ENCODE data around the gene ANKRD6. TPM values are rescaled to one million over a fixed set of nuclear protein-coding genes. Genes with fewer than 3 reads are reported as not detected.

Gene ANKRD6
- total RNA-seq, 1 experiment from 2014 or later, result 2.4 TPM

DNA sequence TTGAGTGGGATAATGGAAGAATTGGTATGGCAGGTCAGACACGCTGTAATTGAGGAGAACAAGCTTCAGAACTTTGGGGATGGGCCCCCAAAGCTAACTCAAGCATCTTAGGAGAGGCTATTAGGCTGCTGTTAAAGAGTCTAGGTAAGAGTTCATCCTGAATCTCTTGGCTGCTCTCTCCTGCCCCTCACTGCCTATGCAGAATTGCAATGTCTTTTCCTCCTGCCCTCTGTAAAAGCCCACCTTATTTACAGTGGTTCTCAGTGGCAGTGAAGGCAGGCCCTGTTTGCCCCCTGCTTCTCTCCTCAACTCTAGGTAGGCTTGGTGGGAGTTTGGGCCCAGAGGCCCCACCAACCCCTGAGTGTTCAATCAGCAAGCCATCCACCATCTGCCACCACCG lies 150.6 kb downstream of the ANKRD6 start:
- BruUV-seq (replicated peaks), result no TSS peak
- no peak for DNase-seq (ENCODE audit: low read depth, low spot score)
- ChIA-PET CTCF (no interaction called here), POLR2A (no interaction called here)
- TF ChIP-seq SIN3A (IDR thresholded peaks at IDR 0.05; ENCODE audit: borderline replicate concordance, insufficient read depth, low read depth, low read length) (no peak), POLR2AphosphoS5 (IDR thresholded peaks at IDR 0.05; ENCODE audit: low read depth, low read length) (no peak), TCF7L2 (IDR thresholded peaks at IDR 0.05; ENCODE audit: low read depth, low read length) (no peak)
- TF ChIP-seq, protein P1, sequence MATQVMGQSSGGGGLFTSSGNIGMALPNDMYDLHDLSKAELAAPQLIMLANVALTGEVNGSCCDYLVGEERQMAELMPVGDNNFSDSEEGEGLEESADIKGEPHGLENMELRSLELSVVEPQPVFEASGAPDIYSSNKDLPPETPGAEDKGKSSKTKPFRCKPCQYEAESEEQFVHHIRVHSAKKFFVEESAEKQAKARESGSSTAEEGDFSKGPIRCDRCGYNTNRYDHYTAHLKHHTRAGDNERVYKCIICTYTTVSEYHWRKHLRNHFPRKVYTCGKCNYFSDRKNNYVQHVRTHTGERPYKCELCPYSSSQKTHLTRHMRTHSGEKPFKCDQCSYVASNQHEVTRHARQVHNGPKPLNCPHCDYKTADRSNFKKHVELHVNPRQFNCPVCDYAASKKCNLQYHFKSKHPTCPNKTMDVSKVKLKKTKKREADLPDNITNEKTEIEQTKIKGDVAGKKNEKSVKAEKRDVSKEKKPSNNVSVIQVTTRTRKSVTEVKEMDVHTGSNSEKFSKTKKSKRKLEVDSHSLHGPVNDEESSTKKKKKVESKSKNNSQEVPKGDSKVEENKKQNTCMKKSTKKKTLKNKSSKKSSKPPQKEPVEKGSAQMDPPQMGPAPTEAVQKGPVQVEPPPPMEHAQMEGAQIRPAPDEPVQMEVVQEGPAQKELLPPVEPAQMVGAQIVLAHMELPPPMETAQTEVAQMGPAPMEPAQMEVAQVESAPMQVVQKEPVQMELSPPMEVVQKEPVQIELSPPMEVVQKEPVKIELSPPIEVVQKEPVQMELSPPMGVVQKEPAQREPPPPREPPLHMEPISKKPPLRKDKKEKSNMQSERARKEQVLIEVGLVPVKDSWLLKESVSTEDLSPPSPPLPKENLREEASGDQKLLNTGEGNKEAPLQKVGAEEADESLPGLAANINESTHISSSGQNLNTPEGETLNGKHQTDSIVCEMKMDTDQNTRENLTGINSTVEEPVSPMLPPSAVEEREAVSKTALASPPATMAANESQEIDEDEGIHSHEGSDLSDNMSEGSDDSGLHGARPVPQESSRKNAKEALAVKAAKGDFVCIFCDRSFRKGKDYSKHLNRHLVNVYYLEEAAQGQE (IDR thresholded peaks at IDR 0.05; ENCODE audit: insufficient read depth in 1 of 2, low read depth in 2 of 2, low read length in 1 of 2), result no peak
- TF ChIP-seq, protein P2, sequence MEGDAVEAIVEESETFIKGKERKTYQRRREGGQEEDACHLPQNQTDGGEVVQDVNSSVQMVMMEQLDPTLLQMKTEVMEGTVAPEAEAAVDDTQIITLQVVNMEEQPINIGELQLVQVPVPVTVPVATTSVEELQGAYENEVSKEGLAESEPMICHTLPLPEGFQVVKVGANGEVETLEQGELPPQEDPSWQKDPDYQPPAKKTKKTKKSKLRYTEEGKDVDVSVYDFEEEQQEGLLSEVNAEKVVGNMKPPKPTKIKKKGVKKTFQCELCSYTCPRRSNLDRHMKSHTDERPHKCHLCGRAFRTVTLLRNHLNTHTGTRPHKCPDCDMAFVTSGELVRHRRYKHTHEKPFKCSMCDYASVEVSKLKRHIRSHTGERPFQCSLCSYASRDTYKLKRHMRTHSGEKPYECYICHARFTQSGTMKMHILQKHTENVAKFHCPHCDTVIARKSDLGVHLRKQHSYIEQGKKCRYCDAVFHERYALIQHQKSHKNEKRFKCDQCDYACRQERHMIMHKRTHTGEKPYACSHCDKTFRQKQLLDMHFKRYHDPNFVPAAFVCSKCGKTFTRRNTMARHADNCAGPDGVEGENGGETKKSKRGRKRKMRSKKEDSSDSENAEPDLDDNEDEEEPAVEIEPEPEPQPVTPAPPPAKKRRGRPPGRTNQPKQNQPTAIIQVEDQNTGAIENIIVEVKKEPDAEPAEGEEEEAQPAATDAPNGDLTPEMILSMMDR (IDR thresholded peaks at IDR 0.05), result no peak
- Histone ChIP-seq H3K4me3 (ENCODE audit: low read depth in 2 of 2, low read length in 2 of 2) (no peak overlapping the region), H3K36me3 (ENCODE audit: control insufficient read depth, insufficient read depth, low read length) (no peaks in the 10 kb centered on the region), H3K27ac (ENCODE audit: low read length) (no peak overlapping the region), H3K4me1 (ENCODE audit: control insufficient read depth, insufficient read depth, low read length) (no peaks in the 10 kb centered on the region), H3K27me3 (ENCODE audit: control insufficient read depth, insufficient read depth, low read length) (no peaks in the 10 kb centered on the region; the same call in 1 of the 2 replicates), H3K9me3 (ENCODE audit: control insufficient read depth, insufficient read depth, low read depth, low read length) (no peaks in the 10 kb centered on the region)
- in situ Hi-C loops (cut with HindIII; ENCODE audit: low pct_unique_long_range_greater_than_20kb, low sequenced_read_pairs), result no loop called here
- ATAC-seq, result no peak
- intact Hi-C loops (cut with micrococcal nuclease; ENCODE audit: unreplicated experiment), result no loop called here

- CTCF ChIA-PET, result no interaction called here
- H3K4me3 ChIP-seq (ENCODE audit: low read depth in 2 of 2, low read length in 2 of 2), result no peak overlapping the region
- intact Hi-C loops (cut with micrococcal nuclease; ENCODE audit: unreplicated experiment) (no loop called here), in situ Hi-C loops (cut with HindIII; ENCODE audit: low pct_unique_long_range_greater_than_20kb, low sequenced_read_pairs) (no loop called here)
- no peaks in the 10 kb centered on the region; the same call in 1 of the 2 replicates for H3K27me3 ChIP-seq (ENCODE audit: control insufficient read depth, insufficient read depth, low read length)
- DNase-seq (ENCODE audit: low read depth, low spot score) (no peak), ATAC-seq (no peak)
- no peak overlapping the region for H3K27ac ChIP-seq (ENCODE audit: low read length)
- H3K36me3 ChIP-seq (ENCODE audit: control insufficient read depth, insufficient read depth, low read length), result no peaks in the 10 kb centered on the region
- no peaks in the 10 kb centered on the region for H3K4me1 ChIP-seq (ENCODE audit: control insufficient read depth, insufficient read depth, low read length)
- POLR2A ChIA-PET, result interaction anchor here (0.6 kb wide), 1 partner anchor 219 kb away, joined by 3 read pairs; no protein-coding TSS in a partner anchor
- BruUV-seq (replicated peaks), result no TSS peak
- TF ChIP-seq, protein P2 (IDR thresholded peaks at IDR 0.05), result no peak
- TF ChIP-seq SIN3A (IDR thresholded peaks at IDR 0.05; ENCODE audit: borderline replicate concordance, insufficient read depth, low read depth, low read length), result no peak
- TF ChIP-seq, protein P1 (IDR thresholded peaks at IDR 0.05; ENCODE audit: insufficient read depth in 1 of 2, low read depth in 2 of 2, low read length in 1 of 2), result no peak
- TF ChIP-seq POLR2AphosphoS5 (IDR thresholded peaks at IDR 0.05; ENCODE audit: low read depth, low read length), result no peak
- TF ChIP-seq TCF7L2 (IDR thresholded peaks at IDR 0.05; ENCODE audit: low read depth, low read length), result no peak
- H3K9me3 ChIP-seq (ENCODE audit: control insufficient read depth, insufficient read depth, low read depth, low read length), result no peaks in the 10 kb centered on the region
Observed at GRCh38 chr6:89584539-89584938, 151.6 kb downstream of the ANKRD6 start.
